Right kidney (tissue), 9 donors: ENCODE results near the gene DCANP1.
"Not testable (repeated sequence)": the region's sequence is repeated elsewhere in the genome, so short reads cannot be mapped to it uniquely, and the experiment has no call there.

Experiments
- DNase-seq: peaks from one replicate; pipeline ENCODE4 v3.0.0-alpha.2; 2016
- long read RNA-seq, 8 donors: transcript quantifications; one replicate each; lab custom pipeline, GENCODE V29; 2026

The DCANP1 gene, protein sequence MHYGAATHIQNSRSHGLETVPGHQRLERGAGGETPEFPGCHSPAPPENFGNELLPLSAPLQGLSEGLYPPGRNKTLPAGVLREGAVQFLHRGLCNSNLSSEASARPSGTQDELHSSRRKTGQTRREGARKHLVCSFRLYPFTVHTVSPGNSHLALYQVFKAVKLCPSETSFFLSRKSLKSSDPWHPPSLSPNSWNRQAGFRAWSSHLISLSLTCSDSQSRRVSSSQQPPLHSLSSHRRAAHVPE
- long read RNA-seq, donor 1, result 0 reads
- long read RNA-seq, donor 2, result 0 reads
- long read RNA-seq, donor 3, result 0 reads
- long read RNA-seq, donor 4, result 0 reads
- long read RNA-seq, donor 5, result 0 reads
- long read RNA-seq, donor 6, result 0 reads
- long read RNA-seq, donor 7, result 0 reads
- long read RNA-seq, donor 8, result 0 reads

DNA sequence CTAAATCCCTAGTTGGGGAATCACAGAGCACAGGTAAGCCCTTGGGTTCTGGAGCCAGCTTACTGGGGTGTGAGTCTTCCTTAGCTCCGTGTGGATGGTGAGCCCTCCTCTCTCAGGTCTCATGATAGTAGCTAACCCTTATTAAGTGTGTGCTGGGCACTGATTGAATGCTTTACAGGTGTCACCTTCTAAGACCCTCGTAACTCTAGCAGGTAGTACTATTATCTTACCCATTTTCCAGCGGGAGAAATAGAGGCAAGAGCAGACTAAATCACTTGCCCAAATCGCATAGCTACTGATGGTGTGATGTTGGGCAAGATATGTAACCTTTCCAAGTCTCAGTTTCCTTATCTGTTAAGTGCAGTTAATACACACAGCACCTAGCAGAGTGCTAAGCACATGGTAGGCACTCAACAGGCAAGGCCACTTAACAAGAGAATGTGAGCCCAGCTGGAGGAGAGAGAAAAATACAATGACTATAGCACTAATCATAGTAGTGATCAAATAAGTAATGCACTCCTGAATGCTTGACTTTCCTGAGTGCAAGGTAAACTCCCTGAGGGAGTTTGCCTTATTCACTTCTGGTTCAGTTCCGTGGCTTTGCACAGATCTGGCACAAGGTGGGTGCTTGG, at the start of gene DCANP1:
Gene DCANP1, minus strand, starts transcription at position 51 of the 632 bp plus-strand sequence. CDS start 240 bp downstream, outside the sequence.
- DNase-seq, result no peak

DNA sequence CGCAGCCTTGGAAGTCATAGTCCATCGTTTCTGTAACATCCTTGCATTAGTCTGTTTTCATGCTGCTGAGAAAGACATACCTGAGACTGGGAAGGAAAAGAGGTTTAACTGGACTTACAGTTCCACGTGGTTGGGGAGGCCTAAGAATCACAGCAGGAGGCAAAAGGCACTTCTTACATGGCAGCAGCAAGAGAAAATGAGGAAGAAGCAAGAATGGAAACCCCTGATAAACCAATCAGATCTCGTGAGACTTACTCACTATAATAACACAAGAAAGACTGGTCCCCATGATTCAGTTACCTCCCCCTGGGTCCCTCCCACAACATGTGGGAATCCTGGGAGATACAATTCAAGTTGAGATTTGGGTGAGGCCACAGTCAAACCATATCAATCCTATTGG, 48.4 kb upstream of the DCANP1 start:
- DNase-seq, result not testable (repeated sequence)

DNA sequence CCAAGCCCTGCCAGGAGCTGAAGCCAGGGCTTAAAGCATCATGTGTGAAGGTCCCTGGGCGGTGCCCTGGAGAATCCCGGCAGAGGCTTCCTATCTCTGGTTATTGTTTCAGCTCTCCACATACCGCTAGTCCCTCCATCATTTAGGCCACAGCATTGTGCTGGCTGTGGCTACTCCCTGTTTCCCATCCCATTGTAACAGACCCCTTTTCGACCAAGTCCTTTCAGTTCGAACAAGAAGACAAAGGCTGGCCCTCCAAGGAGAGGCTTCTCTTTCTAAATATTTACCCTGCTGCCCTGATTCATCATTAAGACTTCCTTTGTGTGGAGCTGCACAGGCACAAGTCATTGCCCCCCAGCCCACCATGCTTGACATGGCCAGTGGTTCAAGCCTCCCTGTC, 47.0 kb upstream of the DCANP1 start:
- no peak for DNase-seq

DNA sequence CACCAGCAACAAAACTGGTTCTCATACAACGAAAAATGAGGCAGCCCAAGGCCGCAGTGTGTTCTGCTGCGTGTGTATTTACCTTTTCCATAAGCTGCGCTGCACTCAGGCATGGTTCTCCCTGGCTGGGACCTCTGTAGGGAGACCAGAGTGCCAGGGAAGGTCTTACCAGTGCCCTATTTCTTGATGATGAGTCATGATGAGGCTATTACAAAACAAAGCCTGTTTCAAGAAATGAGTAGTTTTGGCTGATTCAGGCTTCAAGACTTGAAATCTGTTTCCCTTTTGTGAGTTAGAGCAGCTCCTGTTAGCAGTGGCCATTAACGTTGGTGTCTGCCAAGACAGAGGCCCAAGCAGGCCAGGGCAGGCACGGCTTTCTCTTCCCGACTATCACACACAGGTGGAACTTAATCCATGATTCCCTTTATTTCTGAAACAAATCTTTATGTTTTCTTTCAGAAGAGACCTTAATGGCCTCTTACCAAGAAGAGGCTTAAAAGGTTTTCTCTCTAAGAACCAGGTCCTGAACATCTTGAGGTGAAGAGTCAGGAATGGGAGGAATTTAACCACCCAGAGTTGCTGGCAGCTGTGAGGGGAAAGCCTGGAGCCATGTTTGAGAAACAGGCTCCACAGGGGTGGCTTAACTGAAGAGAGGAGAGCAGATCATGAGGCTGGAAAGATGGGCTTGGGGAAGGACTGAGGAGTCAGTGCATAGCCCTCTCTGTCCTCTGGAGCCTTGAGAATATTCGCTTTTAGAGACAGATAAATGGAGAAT, 46.4 kb upstream of the DCANP1 start:
- DNase-seq, result no peak

DNA sequence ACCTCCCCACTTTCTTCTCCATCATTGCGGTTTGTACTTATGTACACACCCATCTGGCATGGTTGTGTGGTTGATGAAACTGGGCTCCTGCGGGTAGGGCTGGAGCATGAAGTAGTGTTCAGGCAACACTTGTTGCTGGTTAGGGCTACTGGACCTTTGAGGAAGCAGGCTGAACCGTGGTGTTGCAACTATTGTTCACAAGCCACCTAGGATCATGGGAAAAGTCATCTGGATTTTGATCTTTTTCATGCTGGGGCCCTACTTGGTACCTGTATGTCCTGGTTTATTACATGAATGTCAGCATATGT, 45.1 kb upstream of the DCANP1 start:
- DNase-seq, result no peak

DNA sequence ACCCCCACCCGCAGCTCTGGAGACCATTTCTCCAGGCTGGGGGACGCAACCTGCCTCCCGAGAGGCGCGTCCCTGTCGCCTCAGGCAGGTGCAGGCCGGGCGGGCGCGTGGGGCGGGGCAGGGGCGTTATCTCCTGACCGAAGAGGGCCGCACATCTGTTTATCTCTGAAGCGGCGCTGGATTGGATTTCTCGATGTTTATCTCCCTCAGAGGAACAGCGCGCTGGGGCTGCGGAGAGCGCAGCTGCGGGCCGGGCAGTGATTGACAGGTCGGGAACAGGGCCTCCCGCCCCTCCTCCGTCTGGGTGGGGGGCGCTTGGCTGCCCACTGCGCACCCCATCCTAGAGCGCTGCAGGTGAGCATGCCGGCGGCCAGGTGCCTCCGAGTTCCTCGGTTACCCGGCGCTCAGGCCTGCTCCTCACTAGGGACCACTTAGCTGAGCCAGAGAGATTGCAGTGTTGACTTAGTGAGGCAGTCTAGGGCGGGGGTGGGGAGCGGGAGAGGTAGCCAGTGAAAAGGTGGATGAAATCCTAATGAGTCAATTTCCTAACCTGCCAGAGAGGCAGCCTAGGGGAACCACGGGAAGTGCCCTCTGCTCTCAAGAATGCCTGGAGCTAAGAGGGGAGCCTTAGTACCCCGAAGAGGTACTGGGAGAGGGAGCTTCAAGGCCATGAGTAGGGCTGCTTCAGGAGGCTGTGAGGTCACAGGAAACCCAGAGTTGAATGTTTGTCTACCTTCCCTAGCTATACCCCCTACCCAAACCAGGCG, 44.6 kb upstream of the DCANP1 start:
- DNase-seq, result peak; percentile 24

DNA sequence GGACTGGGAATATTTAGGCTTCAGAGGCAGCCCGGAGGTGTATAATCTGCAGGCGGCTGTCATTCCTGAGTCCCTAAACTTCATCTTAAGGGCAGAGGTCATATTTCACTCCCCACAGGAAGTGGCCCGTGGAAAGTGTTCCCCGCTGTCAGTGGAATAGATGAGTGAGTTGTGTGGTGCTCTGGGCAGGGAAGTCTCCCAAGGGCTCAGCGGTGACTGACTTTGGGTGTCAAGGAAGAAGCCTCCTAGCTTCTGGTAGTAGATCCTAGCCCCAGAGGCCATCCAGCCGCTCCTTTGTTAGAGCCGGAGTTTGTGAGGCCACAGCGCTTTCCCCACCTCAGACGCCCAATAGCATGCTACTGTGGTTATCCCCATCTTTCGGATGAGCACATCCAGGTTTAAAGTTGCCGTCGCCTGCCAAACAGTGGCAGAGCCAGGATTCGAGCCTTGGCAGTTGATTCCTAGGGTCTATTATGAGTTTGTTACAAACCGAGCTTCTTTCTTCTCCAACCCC, 43.9 kb upstream of the DCANP1 start:
- DNase-seq, result peak; percentile 6

DNA sequence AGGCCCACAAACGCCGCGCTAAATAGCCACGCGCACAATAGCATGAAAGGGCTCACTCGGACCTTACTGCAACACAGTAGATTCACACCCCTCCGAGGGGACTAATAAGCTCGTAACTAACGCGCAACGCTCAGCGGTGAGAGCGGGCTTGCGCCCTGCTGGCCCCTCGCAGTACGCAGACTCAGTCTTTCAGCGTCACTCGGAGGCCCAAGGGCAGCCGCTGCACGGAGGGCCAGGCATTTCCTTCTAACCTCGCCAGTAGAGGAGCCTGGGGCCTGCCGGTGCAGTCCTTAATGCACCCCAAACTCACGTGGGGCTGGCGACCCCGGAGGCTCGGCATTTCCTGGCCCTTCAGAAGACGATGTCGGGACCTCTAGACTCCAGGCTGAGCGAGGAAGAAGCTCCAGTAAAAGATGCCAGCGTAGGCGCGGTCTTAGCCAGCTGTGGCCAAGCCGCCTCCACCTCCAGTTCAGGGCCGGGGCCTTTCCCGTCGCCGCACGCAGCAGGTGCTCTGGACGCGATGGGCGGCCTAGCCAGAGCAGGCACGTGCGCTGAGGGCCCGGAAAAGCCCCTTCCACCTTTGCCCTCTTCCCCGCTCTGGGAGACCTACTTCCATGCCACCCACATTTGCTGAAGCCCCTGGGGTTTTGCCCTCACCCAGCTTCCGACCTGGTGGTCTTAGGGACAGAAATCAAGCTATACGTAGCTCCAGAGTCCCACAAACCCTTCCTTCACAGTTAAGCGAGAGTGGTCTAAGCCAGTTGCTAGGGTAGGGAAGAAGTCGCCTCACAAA, 43.3 kb upstream of the DCANP1 start:
- peak; percentile 45 for DNase-seq

DNA sequence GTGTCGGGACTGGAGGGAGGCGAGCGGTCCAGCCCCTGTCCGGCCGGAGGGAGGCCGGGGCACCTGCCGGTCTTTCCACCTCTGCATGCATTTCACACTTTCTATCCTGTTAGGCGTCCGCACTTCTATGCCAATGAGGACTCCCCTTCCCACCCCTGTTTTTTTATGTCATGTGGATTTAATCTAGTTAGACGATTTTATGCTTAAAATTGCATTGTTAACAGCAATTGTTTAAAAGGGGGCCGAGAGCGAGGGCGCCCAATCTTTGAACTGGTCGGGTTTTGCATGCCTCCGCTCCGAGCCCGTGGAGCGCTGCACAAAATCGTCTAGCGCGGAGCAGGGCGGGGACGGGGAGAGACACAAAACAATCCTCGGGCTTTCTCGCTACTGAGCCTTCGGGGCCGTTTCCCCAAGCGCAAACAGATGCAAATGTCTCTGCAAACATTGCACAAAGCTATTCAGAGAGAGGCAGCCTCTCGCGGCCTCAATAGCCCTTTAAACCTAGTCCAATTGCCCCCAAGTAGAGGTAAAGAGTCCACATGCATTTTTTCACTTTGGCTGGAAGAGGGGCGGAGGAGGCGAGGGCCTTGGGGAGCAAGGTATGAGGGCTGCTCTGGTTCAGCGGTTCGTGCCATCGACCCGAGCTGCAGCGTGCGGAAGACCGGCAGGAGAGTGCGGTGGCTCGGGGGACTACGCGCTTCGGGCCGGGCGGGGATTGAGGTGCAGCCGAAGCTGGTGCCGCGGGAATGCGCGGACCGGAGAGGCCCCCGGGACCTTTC, 42.5 kb upstream of the DCANP1 start:
- DNase-seq, result peak; percentile 66

DNA sequence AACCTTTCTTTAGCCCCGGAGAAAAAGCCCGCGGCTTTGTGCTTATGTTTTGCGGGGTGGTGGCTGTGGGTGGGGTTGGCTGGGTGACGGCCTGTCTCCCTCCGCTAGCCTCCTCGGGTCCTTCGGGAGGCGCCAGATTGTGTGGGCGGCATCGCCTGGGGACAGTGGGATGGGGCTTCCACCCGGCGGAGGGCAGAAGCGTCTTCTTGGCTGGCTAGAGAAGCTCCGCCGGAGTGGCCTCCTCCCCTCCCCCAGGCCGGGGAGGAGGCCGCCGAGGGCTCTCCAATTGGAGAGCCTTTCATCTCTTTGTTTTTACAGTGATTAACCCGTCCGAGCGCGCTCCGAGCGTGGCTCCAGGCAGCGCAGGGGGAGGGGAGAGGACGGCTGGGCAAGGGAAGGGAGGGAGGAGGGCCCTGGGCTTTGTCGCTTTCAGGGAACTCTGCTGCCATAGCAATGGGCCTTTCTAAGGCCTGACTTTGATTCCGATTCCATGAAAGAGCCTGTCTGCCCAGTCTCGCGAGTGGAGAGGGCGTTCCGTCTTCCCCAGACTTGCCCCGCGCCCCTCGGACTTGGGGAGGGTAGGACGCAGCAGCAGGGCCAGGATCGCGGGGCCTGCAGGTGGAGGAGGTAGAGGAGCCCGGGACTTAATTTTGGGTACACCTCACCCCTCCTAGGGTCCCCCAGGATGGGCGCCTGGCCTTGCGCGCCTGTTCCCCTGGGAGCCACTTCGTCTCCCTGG, 41.7 kb upstream of the DCANP1 start:
- DNase-seq, result peak; percentile 69

DNA sequence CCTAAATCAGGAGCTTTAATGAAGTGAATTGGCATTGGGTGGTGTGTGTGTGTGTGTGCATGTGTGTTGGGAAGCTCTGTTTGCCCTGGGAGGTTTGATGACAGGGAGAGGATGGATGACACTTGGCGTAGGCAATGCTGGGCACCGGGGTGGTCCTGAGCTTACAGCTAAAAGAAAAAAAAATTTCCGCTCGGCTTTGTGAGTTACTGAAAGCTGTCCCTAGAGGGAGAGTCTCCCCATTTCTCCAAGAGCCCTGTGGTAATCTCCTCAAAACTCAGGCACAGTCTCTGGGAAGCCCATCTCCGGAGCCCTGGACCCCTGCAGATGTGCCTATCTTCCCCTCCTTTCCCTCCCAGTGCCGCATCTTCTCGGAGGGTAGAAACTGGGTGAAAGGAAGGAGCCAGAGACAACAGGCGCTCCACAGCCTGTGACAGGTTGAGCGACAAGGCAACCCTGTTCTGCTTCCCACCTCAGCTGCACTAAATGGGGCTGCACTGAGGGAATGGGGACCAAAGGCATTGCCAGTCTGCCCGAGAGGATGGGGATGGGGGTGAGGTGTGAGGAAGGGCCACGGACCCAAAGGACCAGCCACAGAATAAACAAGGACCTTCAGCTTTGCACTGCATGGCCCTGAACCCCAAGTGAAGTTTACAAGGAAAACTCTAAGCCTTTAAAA, 40.8 kb upstream of the DCANP1 start:
- DNase-seq, result peak; percentile 23

DNA sequence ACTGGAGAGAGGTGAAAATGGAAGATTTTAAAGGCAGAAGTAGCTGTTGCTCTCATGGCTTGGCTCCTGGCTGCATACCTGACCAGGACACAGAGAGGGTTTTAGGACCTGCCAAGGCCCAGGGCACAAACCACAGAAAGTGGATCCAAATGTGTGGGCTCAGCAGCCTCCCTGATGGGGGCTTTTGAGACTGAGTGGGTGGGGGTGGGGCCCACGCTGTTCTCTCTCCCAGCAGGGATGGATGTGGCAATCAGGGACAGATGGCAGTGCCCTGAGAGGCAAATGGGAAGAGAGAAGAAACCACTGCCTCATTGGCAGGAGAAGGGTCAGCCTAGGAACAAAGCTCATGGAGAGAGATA, 39.9 kb upstream of the DCANP1 start:
- DNase-seq, result no peak

DNA sequence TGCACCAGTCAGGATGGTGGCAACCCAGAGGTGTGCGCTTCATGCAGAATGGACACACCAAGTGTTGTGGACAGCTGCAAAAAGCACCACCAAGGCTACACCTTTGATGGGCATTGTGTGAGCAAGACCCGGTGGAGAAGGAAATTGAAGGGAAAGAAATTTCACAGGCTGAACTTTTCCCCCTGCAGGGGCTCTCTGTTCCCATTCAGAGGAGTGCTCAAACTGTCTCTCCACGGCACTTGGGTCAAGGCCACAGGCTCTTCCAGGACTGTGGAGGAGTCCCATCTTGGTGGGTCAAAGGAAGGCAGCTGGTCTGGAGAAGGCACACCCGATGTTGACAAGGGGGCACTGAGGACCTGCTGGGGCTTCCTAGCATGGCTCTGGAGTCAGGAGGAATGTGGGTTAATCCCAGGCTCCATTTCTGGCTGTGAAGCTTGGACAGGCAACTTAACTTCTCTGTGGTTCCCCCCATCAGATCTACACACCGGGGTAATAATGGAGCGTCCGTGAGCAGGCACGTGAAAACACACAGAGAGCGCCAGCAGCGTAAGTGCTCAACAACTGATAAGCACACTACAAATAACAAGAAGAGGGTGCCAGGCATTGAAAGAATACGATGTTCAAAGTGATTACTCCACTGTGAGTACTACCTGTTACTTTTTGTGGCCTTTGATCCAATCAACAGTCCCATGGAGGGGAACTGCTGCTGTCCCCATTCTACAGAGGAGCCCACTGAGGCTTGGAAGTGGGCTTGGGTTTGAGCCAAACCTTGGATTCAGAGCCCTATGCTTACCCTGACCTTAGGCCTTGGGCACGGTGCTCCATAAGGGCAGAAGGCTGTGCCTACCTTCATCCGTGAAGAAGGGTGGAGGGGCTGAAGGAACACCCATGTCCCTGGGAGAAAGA, 39.2 kb upstream of the DCANP1 start:
- no peak for DNase-seq

DNA sequence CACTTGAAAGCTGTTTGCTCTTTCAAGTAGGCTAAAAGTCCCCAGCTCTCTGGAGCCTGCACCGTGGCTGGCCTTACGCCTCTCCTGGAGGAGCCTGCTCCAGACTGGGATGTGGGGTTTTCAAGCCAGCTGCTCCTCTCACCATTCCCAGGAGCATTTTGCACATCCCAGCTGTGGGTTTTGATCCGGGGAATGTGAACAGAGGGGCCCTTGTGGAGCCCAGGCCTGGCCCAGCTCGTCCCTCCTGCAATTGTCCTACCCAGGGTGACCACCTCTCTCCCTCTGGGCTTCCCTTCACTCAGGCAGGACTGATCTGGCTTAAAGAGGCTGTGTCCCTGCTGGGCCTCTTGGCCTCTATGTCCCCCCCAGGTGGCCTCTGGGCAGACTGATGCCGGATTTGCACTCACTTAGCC, 37.5 kb upstream of the DCANP1 start:
- DNase-seq, result no peak

DNA sequence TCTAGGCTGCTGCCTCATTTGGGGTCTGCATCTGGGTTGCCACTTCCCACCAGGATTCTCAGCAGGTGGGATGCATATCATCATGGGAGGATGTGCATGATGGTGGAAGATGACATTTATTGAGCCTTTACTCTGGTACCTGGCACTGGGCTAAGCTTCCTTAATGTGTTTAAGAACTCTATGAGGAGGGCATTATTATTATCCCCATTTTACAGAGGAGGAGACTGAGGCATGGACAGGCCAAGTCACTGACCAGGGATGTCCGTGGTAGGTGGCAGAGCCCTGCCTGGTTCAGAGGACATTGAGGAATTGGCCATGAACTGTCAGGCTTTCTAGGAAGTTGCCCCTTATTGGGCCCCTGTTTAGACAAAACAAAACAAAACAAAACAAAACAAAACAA, 36.1 kb upstream of the DCANP1 start:
- no peak for DNase-seq

DNA sequence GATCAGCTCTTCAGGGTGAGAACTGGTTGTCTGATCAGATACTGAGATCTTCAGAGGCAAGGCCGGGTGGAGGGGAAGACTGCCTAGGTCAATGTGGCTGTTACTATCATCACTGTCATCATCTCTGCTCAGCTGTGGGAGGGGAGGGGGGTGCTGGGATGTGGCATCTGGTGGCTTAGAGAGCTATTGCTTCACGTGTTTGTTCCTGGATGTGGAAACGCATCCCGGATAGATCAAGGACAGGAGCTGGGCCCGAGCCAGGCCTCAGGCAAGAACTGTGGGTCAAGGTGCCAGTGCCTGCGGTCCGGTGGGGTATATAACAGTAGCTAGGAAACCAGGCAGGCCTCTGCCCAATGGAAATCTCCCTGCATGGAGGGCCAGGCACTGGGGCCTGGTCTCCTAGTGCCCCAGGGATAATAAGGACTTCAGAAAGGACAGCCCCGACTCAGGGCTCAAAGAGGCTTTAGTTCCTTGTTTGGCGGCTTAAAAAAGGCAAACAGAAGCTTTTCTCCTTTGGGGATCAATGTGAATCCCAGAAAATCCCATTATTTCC, 35.3 kb upstream of the DCANP1 start:
- DNase-seq, result no peak

DNA sequence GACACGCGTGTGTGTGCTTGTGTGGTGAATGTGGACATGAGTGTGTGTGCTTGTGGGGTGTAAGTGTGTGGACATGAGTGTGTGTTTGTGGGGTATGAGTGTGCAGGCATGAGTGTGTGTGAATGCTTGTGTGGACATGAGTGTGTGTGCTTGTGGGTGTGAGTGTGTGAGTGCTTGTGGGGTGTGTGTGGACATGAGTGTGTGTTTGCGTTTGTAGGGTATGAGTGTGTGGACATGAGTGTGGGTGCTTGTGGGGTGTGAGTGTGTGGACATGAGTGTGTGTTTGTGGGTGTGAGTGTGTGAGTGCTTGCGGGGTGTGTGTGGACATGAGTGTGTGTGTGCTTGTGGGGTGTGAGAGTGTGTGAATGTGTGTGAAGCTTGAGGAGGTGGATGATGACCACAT, 34.8 kb upstream of the DCANP1 start:
- DNase-seq, result no peak

DNA sequence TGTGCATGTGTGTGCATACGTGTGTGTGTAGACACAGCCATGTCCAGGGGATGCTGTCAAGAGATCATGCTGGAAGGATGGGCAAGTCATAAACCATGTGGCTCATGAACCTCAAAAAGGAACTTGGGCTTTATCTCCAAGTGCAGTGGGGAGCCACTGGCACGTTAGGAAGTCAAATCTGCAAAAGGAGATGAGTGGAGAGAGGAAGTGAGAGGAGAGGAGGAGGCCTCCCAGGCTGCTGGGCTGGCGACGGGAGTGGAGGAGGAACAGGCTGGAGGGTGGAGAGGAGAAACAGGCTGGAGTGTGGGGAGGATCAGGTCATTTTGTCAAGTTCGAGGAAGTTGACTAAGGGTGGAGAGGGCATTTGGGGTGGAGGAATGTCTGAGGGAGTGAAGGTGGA, 34.2 kb upstream of the DCANP1 start:
- no peak for DNase-seq
